ENCODE results near the gene CLASP1.
"Not testable (repeated sequence)": the region's sequence is repeated elsewhere in the genome, so short reads cannot be mapped to it uniquely, and the experiment has no call there.

The CLASP1 gene

GRCh38 chr2:121386102-121386501 is 263.2 kb downstream of the CLASP1 start:
- no peak for DNase-seq (ENCODE audit: low read depth in 2 of 3, low spot score in 2 of 3)

DNA sequence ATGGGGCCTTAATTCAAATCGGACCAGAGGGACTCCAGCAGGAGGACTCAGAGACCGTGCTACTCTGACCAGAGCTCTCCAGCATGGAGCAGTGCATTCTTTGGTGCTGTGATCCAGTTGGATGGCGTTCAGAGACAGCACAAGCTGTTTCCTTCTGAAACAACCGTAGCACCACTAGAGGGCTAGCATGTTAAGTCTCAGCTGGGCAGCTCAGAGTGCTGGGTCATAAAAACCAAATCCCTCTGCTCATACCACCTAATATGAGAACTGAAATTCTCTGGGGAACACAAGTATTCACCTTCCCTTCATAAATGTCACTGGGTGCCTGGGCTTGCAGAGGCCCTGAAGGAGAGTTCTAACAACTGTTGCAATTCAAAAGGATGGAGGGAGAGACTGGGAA is 266.5 kb downstream of the CLASP1 start:
- DNase-seq (ENCODE audit: low read depth in 2 of 3, low spot score in 2 of 3): no peak

DNA sequence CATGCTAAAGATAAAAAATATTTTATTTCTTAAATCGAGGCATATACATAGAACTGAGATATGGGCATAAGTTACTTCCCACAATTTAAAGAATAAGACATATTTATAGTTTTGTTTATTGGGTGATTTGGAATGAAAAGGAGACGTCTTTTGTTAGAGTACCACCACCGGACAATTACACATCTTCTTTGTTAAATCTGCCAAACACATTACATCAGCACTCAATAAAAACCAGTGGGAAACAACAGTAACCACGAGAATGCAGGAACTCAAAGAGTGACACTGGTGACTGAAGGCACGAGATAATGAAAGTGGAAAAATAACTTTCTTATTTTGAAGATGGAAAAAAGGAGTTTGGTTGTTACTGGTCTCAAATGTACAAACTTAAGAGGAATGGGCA is 271.6 kb downstream of the CLASP1 start:
- DNase-seq (ENCODE audit: low read depth in 2 of 3, low spot score in 2 of 3): no peak

- no peak for DNase-seq (ENCODE audit: low read depth in 2 of 3, low spot score in 2 of 3)
Measured at GRCh38 chr2:121376535-121377250, 272.6 kb downstream of the CLASP1 start.

- DNase-seq (ENCODE audit: low read depth in 2 of 3, low spot score in 2 of 3): no peak
Measured at GRCh38 chr2:121375621-121376159, 273.6 kb downstream of the CLASP1 start.

- DNase-seq (ENCODE audit: low read depth in 2 of 3, low spot score in 2 of 3): not testable (repeated sequence)
Measured at GRCh38 chr2:121374412-121375075, 274.7 kb downstream of the CLASP1 start.

- DNase-seq (ENCODE audit: low read depth in 2 of 3, low spot score in 2 of 3): no peak
Measured at GRCh38 chr2:121372721-121373353, 276.4 kb downstream of the CLASP1 start.

DNA sequence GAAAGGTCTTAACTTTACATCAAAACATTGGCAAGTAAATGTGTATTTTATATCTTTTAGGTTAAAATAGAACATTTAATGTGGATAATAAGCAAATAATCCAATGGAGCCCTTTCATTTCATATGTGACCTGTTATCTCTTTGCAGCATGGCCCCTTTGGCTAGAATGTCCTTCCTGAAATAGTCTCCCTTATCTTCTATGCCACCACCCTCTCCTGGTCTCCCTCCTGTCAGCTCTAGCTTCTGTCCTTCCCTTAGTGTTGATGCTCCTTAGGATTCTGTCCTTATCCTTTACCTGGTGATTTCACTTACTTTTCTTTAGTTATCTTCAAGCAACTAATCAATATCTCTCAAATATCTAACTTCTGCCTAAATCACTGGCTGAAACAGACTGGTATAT is 277.2 kb downstream of the CLASP1 start:
- no peak for DNase-seq (ENCODE audit: low read depth in 2 of 3, low spot score in 2 of 3)

DNA sequence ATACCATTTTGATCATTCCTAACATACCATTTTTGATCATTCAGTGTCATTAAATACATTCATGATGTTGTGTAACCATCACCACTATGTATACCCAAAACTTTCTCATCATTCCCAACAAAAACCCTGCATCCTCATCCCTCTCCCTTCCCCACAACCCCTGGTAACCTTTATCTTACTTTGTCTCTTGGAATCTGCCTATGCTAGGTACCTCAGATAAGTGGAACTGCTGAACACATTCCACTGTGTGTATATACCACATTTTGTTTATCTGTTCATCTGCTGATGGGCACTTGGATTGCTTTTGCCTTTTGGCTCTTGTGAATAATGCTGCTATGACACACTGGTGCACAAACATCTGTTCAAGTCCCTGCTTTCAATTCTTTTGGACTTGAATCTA is 280.4 kb downstream of the CLASP1 start:
- DNase-seq (ENCODE audit: low read depth in 2 of 3, low spot score in 2 of 3): no peak

DNA sequence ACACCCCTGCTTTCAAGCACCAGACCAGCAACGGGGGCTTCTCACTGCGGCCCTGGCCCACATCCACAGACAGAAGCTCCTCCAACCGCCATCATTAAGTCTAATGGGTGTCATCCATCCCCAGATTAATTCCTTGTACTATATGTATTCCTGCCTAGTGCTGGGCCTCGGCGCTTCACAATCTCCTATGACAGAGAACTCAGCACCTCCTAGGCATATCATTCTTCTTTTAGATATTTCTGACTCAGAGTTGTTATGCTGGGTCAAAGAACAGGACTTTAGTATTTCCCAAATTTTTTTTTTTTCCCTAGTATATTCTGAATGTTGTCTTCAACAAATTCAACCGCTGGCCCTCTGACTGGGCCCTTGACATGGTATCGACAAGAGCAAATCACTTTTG is 281.1 kb downstream of the CLASP1 start:
- DNase-seq (ENCODE audit: low read depth in 2 of 3, low spot score in 2 of 3): no peak

DNA sequence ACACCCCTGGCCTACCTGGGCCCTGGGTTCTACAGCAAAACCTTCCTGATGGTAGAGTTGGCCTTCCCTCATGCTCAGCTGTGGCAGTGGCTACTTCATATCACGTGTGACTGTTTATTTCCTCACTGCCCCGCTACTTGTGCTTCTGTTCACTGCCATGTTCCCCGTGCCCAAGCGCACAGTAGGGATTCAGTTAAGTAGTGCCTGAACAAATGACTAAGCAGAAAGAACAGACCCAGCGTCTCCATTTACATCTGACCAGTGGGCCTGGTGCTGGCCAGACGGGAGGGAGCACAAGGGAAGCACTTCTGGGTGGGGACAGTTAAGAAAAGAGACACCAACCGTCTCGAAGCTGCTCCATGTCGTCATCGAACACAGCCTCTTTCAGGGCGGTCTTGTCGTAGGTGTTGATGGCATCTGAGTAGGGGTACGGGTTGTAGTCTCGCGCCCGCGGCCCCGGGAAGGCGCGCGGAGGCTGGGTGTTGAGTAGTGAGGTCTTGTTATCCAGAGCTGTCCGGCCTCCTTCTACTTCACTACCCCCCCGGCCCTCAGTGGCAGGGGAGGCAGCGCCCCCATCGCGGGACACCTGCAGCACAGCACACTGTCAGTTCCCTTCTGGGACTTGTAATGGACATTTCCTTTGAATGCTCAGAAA is 281.9 kb downstream of the CLASP1 start:
- DNase-seq (ENCODE audit: low read depth in 2 of 3, low spot score in 2 of 3): no peak

DNA sequence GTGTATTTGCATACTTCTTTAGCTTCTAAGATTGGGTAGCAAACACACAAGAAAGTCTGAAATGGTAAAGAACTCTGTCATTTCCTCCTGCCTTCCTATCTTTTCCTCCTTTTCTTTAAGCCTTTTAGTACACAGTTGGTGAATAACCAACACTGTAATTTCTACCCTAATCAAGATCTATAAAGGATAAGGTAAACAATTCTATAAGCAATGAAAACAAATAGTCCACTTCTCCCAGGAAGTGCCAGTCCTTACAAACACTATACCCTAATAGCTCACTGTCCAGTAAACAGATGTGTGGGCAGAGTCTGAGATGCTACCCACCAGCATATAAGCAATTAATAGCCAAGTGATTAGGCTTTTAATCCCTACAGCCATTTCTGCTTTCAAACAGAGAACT is 283.2 kb downstream of the CLASP1 start:
- no peak for DNase-seq (ENCODE audit: low read depth in 2 of 3, low spot score in 2 of 3)

DNA sequence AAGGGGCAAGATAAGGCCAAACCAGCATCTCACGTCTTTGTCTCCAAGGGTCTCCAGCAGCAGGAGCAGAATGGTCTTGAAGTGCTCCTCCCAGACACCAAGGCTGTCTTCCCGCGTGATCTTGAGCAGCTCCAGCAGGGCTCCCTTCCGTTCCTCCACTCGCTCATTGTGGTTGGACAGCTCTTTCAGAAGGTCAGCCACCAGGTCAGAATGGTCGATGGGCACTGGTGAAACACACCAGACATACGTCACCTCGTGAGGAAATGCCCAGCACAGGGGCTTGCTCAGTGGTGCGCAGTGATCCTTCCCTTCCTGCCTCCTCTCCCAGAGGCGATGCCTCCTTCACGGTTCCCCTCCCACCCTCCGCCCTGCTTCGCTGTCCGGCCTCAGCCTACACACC is 284.2 kb downstream of the CLASP1 start:
- DNase-seq (ENCODE audit: low read depth in 2 of 3, low spot score in 2 of 3): no peak

GRCh38 chr2:121363632-121364420 is 285.4 kb downstream of the CLASP1 start:
- DNase-seq (ENCODE audit: low read depth in 2 of 3, low spot score in 2 of 3): no peak

GRCh38 chr2:121362774-121363173 is 286.5 kb downstream of the CLASP1 start:
- DNase-seq (ENCODE audit: low read depth in 2 of 3, low spot score in 2 of 3): no peak

DNA sequence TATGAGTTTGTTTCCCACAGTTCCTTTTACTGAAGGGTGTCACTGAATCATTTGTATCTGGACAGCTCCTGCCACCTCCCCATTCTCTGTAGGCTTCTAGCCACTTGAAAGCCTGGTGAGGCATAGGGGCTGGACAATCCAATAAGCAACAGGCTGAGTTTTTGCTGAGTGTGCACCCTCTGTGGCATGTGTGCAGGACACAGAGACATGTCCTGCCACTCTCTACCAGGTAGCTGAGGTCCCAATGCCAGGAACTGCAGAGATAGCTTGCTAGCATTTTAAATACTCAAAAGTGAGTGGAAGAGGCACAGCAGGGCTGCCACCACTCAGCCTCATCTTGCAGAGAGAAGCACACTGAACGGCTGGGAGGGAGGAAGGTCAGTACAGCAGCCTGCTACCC is 287.0 kb downstream of the CLASP1 start:
- DNase-seq (ENCODE audit: low read depth in 2 of 3, low spot score in 2 of 3): no peak

DNA sequence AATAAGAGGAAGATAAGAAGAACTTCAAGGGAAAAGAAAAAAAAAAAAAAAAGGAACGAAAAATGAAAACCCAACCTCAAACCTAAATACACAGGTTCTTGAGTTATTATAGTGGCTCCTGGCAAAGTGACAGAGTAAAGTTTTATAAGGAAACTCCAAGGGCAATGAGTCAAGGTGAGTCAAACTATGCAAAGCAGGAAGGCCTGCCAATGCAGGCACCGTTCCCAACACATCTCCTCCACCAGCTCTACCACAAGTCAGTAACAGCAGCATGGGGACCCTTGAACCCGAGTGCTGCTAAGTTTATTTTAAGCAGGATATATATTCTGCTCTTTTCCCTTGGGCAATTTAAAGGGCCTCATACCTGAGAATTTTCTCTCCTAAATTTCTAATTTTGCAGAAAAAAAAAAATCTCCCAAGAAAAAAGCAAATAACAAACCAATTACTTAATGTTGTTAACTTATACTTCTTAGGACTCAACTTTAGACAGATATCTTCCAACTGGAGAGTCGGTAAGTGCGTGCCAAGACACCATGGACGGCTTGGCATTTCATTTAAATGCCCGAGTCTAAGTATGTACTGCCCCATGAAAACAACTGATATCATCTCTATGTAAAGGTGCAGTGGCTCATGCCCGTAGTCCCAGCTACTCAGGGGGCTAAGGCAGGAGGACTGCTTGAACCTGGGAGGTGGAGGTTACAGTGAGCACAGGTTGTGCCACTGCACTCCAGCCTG is 288.5 kb downstream of the CLASP1 start:
- no peak for DNase-seq (ENCODE audit: low read depth in 2 of 3, low spot score in 2 of 3)

- no peak for DNase-seq (ENCODE audit: low read depth in 2 of 3, low spot score in 2 of 3)
Measured at GRCh38 chr2:121359716-121360565, 289.3 kb downstream of the CLASP1 start.

- no peak for DNase-seq (ENCODE audit: low read depth in 2 of 3, low spot score in 2 of 3)
Measured at GRCh38 chr2:121359170-121359569, 290.1 kb downstream of the CLASP1 start.
